Endodermal cell (in vitro differentiated cells): ENCODE data around the gene ACP3. TPM values are rescaled to one million over a fixed set of nuclear protein-coding genes. Genes with fewer than 3 reads are reported as not detected.

Experiments used
- DNase-seq: peaks from one replicate; pipeline ENCODE4 v3.0.0-alpha.2; 2017
- H3K27ac ChIP-seq: 2 replicates; pipeline ENCODE4 v1.5.1; 2013; ENCODE audit warnings: mild to moderate bottlenecking, low read depth, low read length, moderate library complexity
- H3K27me3 ChIP-seq: 2 replicates; pipeline ENCODE4 v1.6.1; 2013; ENCODE audit warnings: mild to moderate bottlenecking, low read length, moderate library complexity; ENCODE audit not compliant: insufficient read depth, control insufficient read depth, poor library complexity, severe bottlenecking
- H3K36me3 ChIP-seq: 2 replicates; pipeline ENCODE4 v1.7.0; 2013; ENCODE audit warnings: mild to moderate bottlenecking, low read length, moderate library complexity; ENCODE audit not compliant: control insufficient read depth, insufficient read depth
- H3K4me1 ChIP-seq: one replicate; pipeline ENCODE4 v1.7.0; 2013; ENCODE audit warnings: low read length; ENCODE audit not compliant: control insufficient read depth, insufficient read depth
- H3K4me3 ChIP-seq: 2 replicates; pipeline ENCODE4 v1.5.1; 2013; ENCODE audit warnings: mild to moderate bottlenecking, low read length, moderate library complexity
- H3K9ac ChIP-seq: 2 replicates; pipeline ENCODE4 v1.6.1; 2013; ENCODE audit warnings: mild to moderate bottlenecking, low read length, moderate library complexity; ENCODE audit not compliant: poor library complexity, severe bottlenecking; ENCODE audit errors: extremely low read depth
- H3K9me3 ChIP-seq: 2 replicates; pipeline ENCODE4 v1.6.1; 2013; ENCODE audit warnings: mild to moderate bottlenecking, low read length, moderate library complexity; ENCODE audit not compliant: control insufficient read depth
- H3K27ac Mint-ChIP-seq: 2 replicates; pipeline ENCODE4 v1.8.0; 2020; ENCODE audit warnings: mixed read lengths
- H3K27me3 Mint-ChIP-seq: 2 replicates; pipeline ENCODE4 v1.8.0; 2021; ENCODE audit warnings: mild to moderate bottlenecking, mixed read lengths; ENCODE audit not compliant: insufficient read depth
- H3K36me3 Mint-ChIP-seq: 2 replicates; pipeline ENCODE4 v1.8.0; 2020; ENCODE audit warnings: low read depth, mixed read lengths
- H3K4me1 Mint-ChIP-seq: 2 replicates; pipeline ENCODE4 v1.8.0; 2020; ENCODE audit warnings: mixed read lengths
- H3K4me3 Mint-ChIP-seq: 2 replicates; pipeline ENCODE4 v1.8.0; 2020; ENCODE audit warnings: mild to moderate bottlenecking, moderate library complexity, mixed read lengths
- H3K9me3 Mint-ChIP-seq: 2 replicates; pipeline ENCODE4 v1.8.0; 2020; ENCODE audit warnings: mild to moderate bottlenecking, mixed read lengths
- CTCF ChIP-seq: fragments of 200-600 bp; sonication (generic); conservative IDR thresholded peaks from 2 replicates; pipeline ENCODE4 v1.5.0; 2021; ENCODE audit warnings: antibody characterized with exemption, mild to moderate bottlenecking
- WGBS, 2 experiments: methylation state at CpG; one replicate each; pipeline versions ENCODE4 v1.1.5 to v1.1.7; 2013; ENCODE audit warnings: missing lambda C conversion rate in 2 of 2, mixed read lengths in 1 of 2; ENCODE audit not compliant: insufficient coverage in 1 of 2, insufficient read length in 1 of 2; 5-methylcytosine and 5-hydroxymethylcytosine counted together
- total RNA-seq, 2 donors: library from RNA; stranded (reverse); fragmentation: NEBNext Ultra II Directional in 1 of 2; extraction: Animal tissue kit (Norgen Biotek cat#: 25700) in 1 of 2; gene quantifications; 2 replicates in 1 of 2; 3 replicates in 1 of 2; pipeline ENCODE4 v1.2.1, GENCODE V29; 2021

ACP3 gene
- total RNA-seq, 2 donors from 2014 or later = 17.0 to 24.6 TPM

GRCh38 chr3:132283916-132284405, 33.2 kb upstream of the ACP3 start:
- peak overlapping the region; percentile 46 for H3K4me3 Mint-ChIP-seq
- WGBS, 2 experiments = 73 to 97% methylated on average over 5 of the region's 5 CpGs
- peak overlapping the region; percentile 3 for H3K27ac ChIP-seq

GRCh38 chr3:132284781-132285619, 32.2 kb upstream of the ACP3 start:
- 80 to 89% methylated on average over 18 to 32 of the region's 32 CpGs for WGBS, 2 experiments
- peak overlapping the region; percentile 91 for H3K27ac Mint-ChIP-seq
- Histone ChIP-seq H3K27me3 (no peaks in the 10 kb centered on the region), H3K9me3 (peaks cover 44% of the 10 kb centered on the region), H3K27ac (peak overlapping the region; percentile 6), H3K36me3 (no peaks in the 10 kb centered on the region), H3K4me1 (peaks cover 2% of the 10 kb centered on the region), H3K9ac (peak overlapping the region; percentile 40), H3K4me3 (peak overlapping the region; percentile 25)
- H3K4me1 Mint-ChIP-seq = peaks cover 34% of the 10 kb centered on the region
- peak; percentile 81 for DNase-seq
- H3K9me3 Mint-ChIP-seq = peaks cover 35% of the 10 kb centered on the region
- H3K27me3 Mint-ChIP-seq = no peaks in the 10 kb centered on the region
- H3K36me3 Mint-ChIP-seq = peaks cover 15% of the 10 kb centered on the region
- peak overlapping the region; percentile 46 for H3K4me3 Mint-ChIP-seq
- peak; percentile 70 for TF ChIP-seq CTCF

More at GRCh38 chr3:132283916-132284405, 33.2 kb upstream of the ACP3 start:
- Mint-ChIP-seq H3K27ac (peak overlapping the region; percentile 91), H3K4me1 (peaks cover 34% of the 10 kb centered on the region), H3K9me3 (peaks cover 35% of the 10 kb centered on the region), H3K36me3 (peaks cover 22% of the 10 kb centered on the region), H3K27me3 (no peaks in the 10 kb centered on the region)
- H3K9me3 ChIP-seq = peaks cover 48% of the 10 kb centered on the region
- H3K9ac ChIP-seq = peak overlapping the region; percentile 56
- no peak for TF ChIP-seq CTCF
- H3K4me1 ChIP-seq = peaks cover 2% of the 10 kb centered on the region
- peak overlapping the region; percentile 25 for H3K4me3 ChIP-seq
- no peaks in the 10 kb centered on the region for H3K27me3 ChIP-seq
- H3K36me3 ChIP-seq = no peaks in the 10 kb centered on the region
- DNase-seq = no peak

GRCh38 chr3:132285620-132285945, 31.6 kb upstream of the ACP3 start:
- no peaks in the 10 kb centered on the region for H3K36me3 ChIP-seq
- 10 to 33% methylated on average over 2 of the region's 2 CpGs for WGBS, 2 experiments
- H3K27me3 ChIP-seq = no peaks in the 10 kb centered on the region
- Mint-ChIP-seq H3K9me3 (peaks cover 35% of the 10 kb centered on the region), H3K4me1 (peaks cover 34% of the 10 kb centered on the region), H3K27ac (peak overlapping the region; percentile 91), H3K4me3 (peak overlapping the region; percentile 46), H3K27me3 (no peaks in the 10 kb centered on the region), H3K36me3 (peaks cover 15% of the 10 kb centered on the region)
- H3K4me1 ChIP-seq = peaks cover 2% of the 10 kb centered on the region
- no peak overlapping the region for H3K4me3 ChIP-seq
- no peak for TF ChIP-seq CTCF
- no peak overlapping the region for H3K27ac ChIP-seq
- H3K9ac ChIP-seq = no peak overlapping the region
- H3K9me3 ChIP-seq = peaks cover 40% of the 10 kb centered on the region
- DNase-seq = no peak
